NOMO-1 (cell line): Measurements from ENCODE around the gene GLE1.

Source experiments
- DNase-seq, 2 experiments: peaks; one replicate each; lab custom pipeline; 2025; ENCODE audit not compliant: unreplicated experiment in 2 of 2; lab: John Stamatoyannopoulos, UW

GLE1 gene

GRCh38 chr9:128504485-128505413 lies at the start of gene GLE1:
Gene GLE1 (plus strand): TSS chr9:128504719. CDS start chr9:128504806, 87 bp downstream.
- peak; percentile 82 to 92 for DNase-seq

- no peak for DNase-seq
Observed at GRCh38 chr9:128454991-128455390, 49.5 kb upstream of the GLE1 start.

- DNase-seq, result peak; percentile 93 to 96
Observed at GRCh38 chr9:128455849-128456612, 48.5 kb upstream of the GLE1 start, which contains the start of gene ODF2. Gene ODF2 (plus strand): TSS chr9:128456006. CDS start chr9:128456092, 86 bp downstream.

- DNase-seq, result peak; percentile 74 to 75
Observed at GRCh38 chr9:128456613-128457061, 47.9 kb upstream of the GLE1 start.

GRCh38 chr9:128457207-128457606 lies 47.3 kb upstream of the GLE1 start:
- DNase-seq, result no peak

GRCh38 chr9:128459011-128459410 lies 45.5 kb upstream of the GLE1 start:
- no peak for DNase-seq

- DNase-seq, result no peak
Observed at GRCh38 chr9:128469070-128469469, 35.4 kb upstream of the GLE1 start.

GRCh38 chr9:128470560-128470959 lies 34.0 kb upstream of the GLE1 start:
- no peak for DNase-seq

GRCh38 chr9:128473104-128473503 lies 31.4 kb upstream of the GLE1 start:
- no peak for DNase-seq

GRCh38 chr9:128475867-128476266 lies 28.7 kb upstream of the GLE1 start:
- no peak for DNase-seq

GRCh38 chr9:128479262-128479661 lies 25.3 kb upstream of the GLE1 start:
- no peak for DNase-seq

GRCh38 chr9:128481561-128481960 lies 23.0 kb upstream of the GLE1 start:
- DNase-seq, result no peak

GRCh38 chr9:128482186-128482585 lies 22.3 kb upstream of the GLE1 start:
- DNase-seq, result no peak

GRCh38 chr9:128484686-128485413 lies 19.7 kb upstream of the GLE1 start:
- no peak for DNase-seq

- no peak for DNase-seq
Observed at GRCh38 chr9:128485414-128485855, 19.1 kb upstream of the GLE1 start.

GRCh38 chr9:128486201-128486600 lies 18.3 kb upstream of the GLE1 start:
- DNase-seq, result no peak

GRCh38 chr9:128493424-128493823 lies 11.1 kb upstream of the GLE1 start:
- no peak for DNase-seq

- no peak for DNase-seq
Observed at GRCh38 chr9:128494108-128494745, 10.3 kb upstream of the GLE1 start.

GRCh38 chr9:128494746-128495129 lies 9.8 kb upstream of the GLE1 start:
- no peak for DNase-seq

- no peak for DNase-seq
Observed at GRCh38 chr9:128495296-128495695, 9.2 kb upstream of the GLE1 start.
